ENCODE measurements around the gene TSPAN9.

DNA sequence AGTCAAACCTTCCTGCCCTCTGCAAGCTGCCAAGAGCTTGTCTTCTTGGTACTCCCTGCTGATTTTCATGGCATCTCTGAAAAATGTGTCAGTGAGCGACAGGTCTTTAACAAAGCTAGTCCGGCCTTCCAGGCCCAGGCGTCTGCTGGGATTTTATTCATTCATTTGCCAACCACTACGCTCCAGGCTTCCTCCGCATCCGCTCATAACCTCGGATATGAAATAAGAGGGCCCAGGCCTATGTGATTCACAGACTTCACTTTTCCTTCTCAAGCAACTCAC, 13.8 kb downstream of the TSPAN9 start:
- TF ChIP-seq EZH2 (IDR thresholded peaks at IDR 0.05): no peak
- TF ChIP-seq CTCF (IDR thresholded peaks at IDR 0.05): no peak
